Mammary epithelial cell (primary cell): ENCODE data around the gene SUSD2.

Experiments
- EZH2 ChIP-seq: IDR thresholded peaks from 2 replicates; pipeline ENCODE4 v1.6.1; 2012; ENCODE audit warnings: low read length, inconsistent platforms, borderline replicate concordance
- TF ChIP-seq, protein P1 (sequence below), 2 donors: IDR thresholded peaks in 1 of 2; conservative IDR thresholded peaks in 1 of 2; 2 replicates each; pipeline ENCODE4 v1.5.1; 2011 to 2012; ENCODE audit warnings: inconsistent platforms in 2 of 2, low read length in 2 of 2, mild to moderate bottlenecking in 2 of 2, control low read depth in 1 of 2, low read depth in 1 of 2; ENCODE audit not compliant: insufficient read depth in 1 of 2; ENCODE audit errors: extremely low read depth in 1 of 2

DNA sequence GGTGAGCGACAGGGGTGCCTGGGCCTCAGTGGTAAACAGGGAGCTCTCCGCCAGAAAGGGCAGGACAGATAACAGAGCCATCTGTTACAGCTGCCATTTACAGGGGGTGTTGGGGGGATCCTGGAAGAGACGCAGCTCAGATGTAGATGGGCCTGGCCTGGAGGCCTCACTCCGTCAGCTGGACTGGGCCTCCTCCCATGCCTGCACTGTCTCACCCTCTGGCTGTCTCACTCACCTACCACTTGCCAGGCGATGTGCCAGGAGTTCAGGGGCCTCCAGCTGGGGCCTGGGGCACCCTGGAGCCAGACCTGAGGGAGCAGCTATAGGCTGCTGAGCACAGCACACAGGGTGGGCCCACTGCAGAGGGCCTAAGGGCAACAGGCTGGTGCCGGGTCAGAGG is 16.3 kb upstream of the SUSD2 start:
- TF ChIP-seq, protein P1, sequence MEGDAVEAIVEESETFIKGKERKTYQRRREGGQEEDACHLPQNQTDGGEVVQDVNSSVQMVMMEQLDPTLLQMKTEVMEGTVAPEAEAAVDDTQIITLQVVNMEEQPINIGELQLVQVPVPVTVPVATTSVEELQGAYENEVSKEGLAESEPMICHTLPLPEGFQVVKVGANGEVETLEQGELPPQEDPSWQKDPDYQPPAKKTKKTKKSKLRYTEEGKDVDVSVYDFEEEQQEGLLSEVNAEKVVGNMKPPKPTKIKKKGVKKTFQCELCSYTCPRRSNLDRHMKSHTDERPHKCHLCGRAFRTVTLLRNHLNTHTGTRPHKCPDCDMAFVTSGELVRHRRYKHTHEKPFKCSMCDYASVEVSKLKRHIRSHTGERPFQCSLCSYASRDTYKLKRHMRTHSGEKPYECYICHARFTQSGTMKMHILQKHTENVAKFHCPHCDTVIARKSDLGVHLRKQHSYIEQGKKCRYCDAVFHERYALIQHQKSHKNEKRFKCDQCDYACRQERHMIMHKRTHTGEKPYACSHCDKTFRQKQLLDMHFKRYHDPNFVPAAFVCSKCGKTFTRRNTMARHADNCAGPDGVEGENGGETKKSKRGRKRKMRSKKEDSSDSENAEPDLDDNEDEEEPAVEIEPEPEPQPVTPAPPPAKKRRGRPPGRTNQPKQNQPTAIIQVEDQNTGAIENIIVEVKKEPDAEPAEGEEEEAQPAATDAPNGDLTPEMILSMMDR (conservative IDR thresholded peaks at IDR 0.05 in 1 of 2, IDR thresholded peaks at IDR 0.05 in 1 of 2; ENCODE audit: extremely low read depth in 1 of 2, insufficient read depth in 1 of 2, low read depth in 1 of 2, low read length in 2 of 2), result no peak
- TF ChIP-seq EZH2, result no peak
